ENCODE data around the gene TENM4.
"Not testable (repeated sequence)": the region's sequence is repeated elsewhere in the genome, so short reads cannot be mapped to it uniquely, and the experiment has no call there.

TENM4 gene

GRCh38 chr11:78635814-78636506, 804.9 kb downstream of the TENM4 start:
- Histone ChIP-seq H3K27ac (ENCODE audit: low read depth, low read length, severe bottlenecking) (no peak overlapping the region), H3K4me1 (ENCODE audit: control insufficient read depth, insufficient read depth, low read length, poor library complexity, severe bottlenecking) (no peaks in the 10 kb centered on the region), H3K36me3 (ENCODE audit: control insufficient read depth, insufficient read depth, low read length) (no peaks in the 10 kb centered on the region), H3K9me3 (ENCODE audit: control insufficient read depth, low read length) (no peaks in the 10 kb centered on the region), H3K4me3 (ENCODE audit: extremely low read depth, insufficient read depth, low read length, poor library complexity, severe bottlenecking) (no peak overlapping the region)
- no CpG with 5 or more reads among the region's 1 CpG for WGBS, 2 experiments (ENCODE audit: insufficient coverage in 2 of 2)

GRCh38 chr11:78633516-78634310, 807.1 kb downstream of the TENM4 start:
- Histone ChIP-seq H3K36me3 (ENCODE audit: control insufficient read depth, insufficient read depth, low read length) (no peaks in the 10 kb centered on the region), H3K4me1 (ENCODE audit: control insufficient read depth, insufficient read depth, low read length, poor library complexity, severe bottlenecking) (no peaks in the 10 kb centered on the region), H3K9me3 (ENCODE audit: control insufficient read depth, low read length) (no peaks in the 10 kb centered on the region), H3K4me3 (ENCODE audit: extremely low read depth, insufficient read depth, low read length, poor library complexity, severe bottlenecking) (no peak overlapping the region), H3K27ac (ENCODE audit: low read depth, low read length, severe bottlenecking) (no peak overlapping the region)
- 70 to 94% methylated on average over 4 to 6 of the region's 7 CpGs for WGBS, 2 experiments (ENCODE audit: insufficient coverage in 2 of 2)

GRCh38 chr11:78630561-78631303, 810.1 kb downstream of the TENM4 start:
- H3K36me3 ChIP-seq (ENCODE audit: control insufficient read depth, insufficient read depth, low read length): no peaks in the 10 kb centered on the region
- peaks cover 4% of the 10 kb centered on the region for H3K9me3 ChIP-seq (ENCODE audit: control insufficient read depth, low read length)
- no peak overlapping the region for H3K27ac ChIP-seq (ENCODE audit: low read depth, low read length, severe bottlenecking)
- H3K4me1 ChIP-seq (ENCODE audit: control insufficient read depth, insufficient read depth, low read length, poor library complexity, severe bottlenecking): no peaks in the 10 kb centered on the region
- no peak overlapping the region for H3K4me3 ChIP-seq (ENCODE audit: extremely low read depth, insufficient read depth, low read length, poor library complexity, severe bottlenecking)
- WGBS, 2 experiments (ENCODE audit: insufficient coverage in 2 of 2): 89 to 94% methylated on average over 2 to 4 of the region's 4 CpGs

- WGBS, 2 experiments (ENCODE audit: insufficient coverage in 2 of 2): no CpG with 5 or more reads among the region's 3 CpGs
- H3K4me1 ChIP-seq (ENCODE audit: control insufficient read depth, insufficient read depth, low read length, poor library complexity, severe bottlenecking): no peaks in the 10 kb centered on the region
- no peak overlapping the region for H3K4me3 ChIP-seq (ENCODE audit: extremely low read depth, insufficient read depth, low read length, poor library complexity, severe bottlenecking)
- peaks cover 4% of the 10 kb centered on the region for H3K9me3 ChIP-seq (ENCODE audit: control insufficient read depth, low read length)
- no peaks in the 10 kb centered on the region for H3K36me3 ChIP-seq (ENCODE audit: control insufficient read depth, insufficient read depth, low read length)
- no peak overlapping the region for H3K27ac ChIP-seq (ENCODE audit: low read depth, low read length, severe bottlenecking)
These were observed 810.7 kb downstream of the TENM4 start for GRCh38 chr11:78630155-78630554.

GRCh38 chr11:78622666-78623065, 818.2 kb downstream of the TENM4 start:
- Histone ChIP-seq H3K27ac (ENCODE audit: low read depth, low read length, severe bottlenecking) (no peak overlapping the region), H3K4me3 (ENCODE audit: extremely low read depth, insufficient read depth, low read length, poor library complexity, severe bottlenecking) (no peak overlapping the region), H3K9me3 (ENCODE audit: control insufficient read depth, low read length) (no peaks in the 10 kb centered on the region), H3K4me1 (ENCODE audit: control insufficient read depth, insufficient read depth, low read length, poor library complexity, severe bottlenecking) (no peaks in the 10 kb centered on the region), H3K36me3 (ENCODE audit: control insufficient read depth, insufficient read depth, low read length) (no peaks in the 10 kb centered on the region)
- WGBS, 2 experiments (ENCODE audit: insufficient coverage in 2 of 2): 74 to 89% methylated on average over 4 to 5 of the region's 5 CpGs

- Histone ChIP-seq H3K4me3 (ENCODE audit: extremely low read depth, insufficient read depth, low read length, poor library complexity, severe bottlenecking) (no peak overlapping the region), H3K4me1 (ENCODE audit: control insufficient read depth, insufficient read depth, low read length, poor library complexity, severe bottlenecking) (no peaks in the 10 kb centered on the region), H3K9me3 (ENCODE audit: control insufficient read depth, low read length) (no peaks in the 10 kb centered on the region), H3K36me3 (ENCODE audit: control insufficient read depth, insufficient read depth, low read length) (no peaks in the 10 kb centered on the region), H3K27ac (ENCODE audit: low read depth, low read length, severe bottlenecking) (no peak overlapping the region)
- 83 to 89% methylated on average over 1 of the region's 2 CpGs for WGBS, 2 experiments (ENCODE audit: insufficient coverage in 2 of 2)
These were observed 820.7 kb downstream of the TENM4 start for GRCh38 chr11:78620159-78620558.

GRCh38 chr11:78615724-78616123, 825.1 kb downstream of the TENM4 start:
- Histone ChIP-seq H3K4me1 (ENCODE audit: control insufficient read depth, insufficient read depth, low read length, poor library complexity, severe bottlenecking) (no peaks in the 10 kb centered on the region), H3K27ac (ENCODE audit: low read depth, low read length, severe bottlenecking) (no peak overlapping the region), H3K9me3 (ENCODE audit: control insufficient read depth, low read length) (no peaks in the 10 kb centered on the region), H3K36me3 (ENCODE audit: control insufficient read depth, insufficient read depth, low read length) (no peaks in the 10 kb centered on the region), H3K4me3 (ENCODE audit: extremely low read depth, insufficient read depth, low read length, poor library complexity, severe bottlenecking) (no peak overlapping the region)
- no CpG with 5 or more reads among the region's 1 CpG for WGBS, 2 experiments (ENCODE audit: insufficient coverage in 2 of 2)

- Histone ChIP-seq H3K9me3 (ENCODE audit: control insufficient read depth, low read length) (no peaks in the 10 kb centered on the region), H3K4me3 (ENCODE audit: extremely low read depth, insufficient read depth, low read length, poor library complexity, severe bottlenecking) (no peak overlapping the region), H3K36me3 (ENCODE audit: control insufficient read depth, insufficient read depth, low read length) (no peaks in the 10 kb centered on the region), H3K27ac (ENCODE audit: low read depth, low read length, severe bottlenecking) (no peak overlapping the region), H3K4me1 (ENCODE audit: control insufficient read depth, insufficient read depth, low read length, poor library complexity, severe bottlenecking) (no peaks in the 10 kb centered on the region)
- 85 to 86% methylated on average over 3 to 5 of the region's 5 CpGs for WGBS, 2 experiments (ENCODE audit: insufficient coverage in 2 of 2)
These were observed 827.4 kb downstream of the TENM4 start for GRCh38 chr11:78613378-78613813.

GRCh38 chr11:78612721-78613377, 828.0 kb downstream of the TENM4 start:
- WGBS, 2 experiments (ENCODE audit: insufficient coverage in 2 of 2): 94 to 100% methylated on average over 1 to 2 of the region's 4 CpGs
- no peaks in the 10 kb centered on the region for H3K36me3 ChIP-seq (ENCODE audit: control insufficient read depth, insufficient read depth, low read length)

GRCh38 chr11:78609321-78609720, 831.5 kb downstream of the TENM4 start:
- not testable (repeated sequence) for H3K36me3 ChIP-seq (ENCODE audit: control insufficient read depth, insufficient read depth, low read length); H3K4me1 ChIP-seq (ENCODE audit: control insufficient read depth, insufficient read depth, low read length, poor library complexity, severe bottlenecking)
- 92 to 97% methylated on average over 4 to 5 of the region's 5 CpGs for WGBS, 2 experiments (ENCODE audit: insufficient coverage in 2 of 2)

More at GRCh38 chr11:78612721-78613377, 828.0 kb downstream of the TENM4 start:
- H3K4me3 ChIP-seq (ENCODE audit: extremely low read depth, insufficient read depth, low read length, poor library complexity, severe bottlenecking): no peak overlapping the region
- H3K4me1 ChIP-seq (ENCODE audit: control insufficient read depth, insufficient read depth, low read length, poor library complexity, severe bottlenecking): no peaks in the 10 kb centered on the region
- no peaks in the 10 kb centered on the region for H3K9me3 ChIP-seq (ENCODE audit: control insufficient read depth, low read length)
- no peak overlapping the region for H3K27ac ChIP-seq (ENCODE audit: low read depth, low read length, severe bottlenecking)

More at GRCh38 chr11:78609321-78609720, 831.5 kb downstream of the TENM4 start:
- not testable (repeated sequence) for H3K9me3 ChIP-seq (ENCODE audit: control insufficient read depth, low read length); H3K27ac ChIP-seq (ENCODE audit: low read depth, low read length, severe bottlenecking); H3K4me3 ChIP-seq (ENCODE audit: extremely low read depth, insufficient read depth, low read length, poor library complexity, severe bottlenecking)
